Activated T-cell treated with anti-CD3 and anti-CD28 coated beads for 48 hours (primary cell): ENCODE measurements around the gene UGT3A2.

Experiments used
- DNase-seq: peaks from one replicate; pipeline ENCODE4 v3.0.0-alpha.2; 2020; ENCODE audit warnings: low read depth

Gene UGT3A2

DNA sequence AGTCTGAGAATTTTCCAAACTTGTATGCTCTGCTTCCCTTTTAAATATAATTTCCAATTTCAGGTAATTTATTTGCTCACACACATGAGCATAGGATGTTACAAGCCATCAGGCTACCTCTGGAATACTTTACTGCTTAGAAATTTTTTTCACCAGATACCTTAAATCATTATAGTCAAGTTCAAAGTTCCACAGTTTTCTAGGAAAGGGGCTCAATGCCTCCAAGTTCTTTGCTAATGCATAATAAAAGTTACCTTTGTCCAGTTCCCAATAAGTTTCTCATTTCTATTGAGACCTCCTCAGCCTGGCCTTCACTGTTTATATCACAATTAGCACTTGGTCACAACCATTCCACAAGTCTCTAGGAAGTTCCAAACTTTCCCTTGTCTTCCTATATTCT is 59.3 kb downstream of the UGT3A2 start:
- DNase-seq: no peak

DNA sequence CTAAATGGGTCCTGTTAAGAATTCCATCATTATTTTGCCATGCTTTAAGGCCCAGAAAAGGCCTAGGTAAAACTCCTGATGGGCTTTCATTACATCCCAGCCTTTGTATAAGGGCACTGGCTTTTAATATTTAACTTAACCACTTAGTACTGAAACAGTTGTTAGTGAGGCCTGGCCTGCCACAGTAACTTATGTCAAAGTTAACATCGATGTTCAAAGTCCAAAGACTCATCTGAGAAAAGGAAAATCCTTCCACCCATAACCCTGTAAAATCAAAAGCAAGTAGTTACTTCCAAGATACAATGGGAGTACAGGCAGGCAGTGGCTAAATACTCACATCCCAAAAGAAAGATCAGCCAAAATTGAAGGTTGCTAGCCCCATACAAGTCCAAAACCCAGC is 60.5 kb downstream of the UGT3A2 start:
- DNase-seq: no peak

DNA sequence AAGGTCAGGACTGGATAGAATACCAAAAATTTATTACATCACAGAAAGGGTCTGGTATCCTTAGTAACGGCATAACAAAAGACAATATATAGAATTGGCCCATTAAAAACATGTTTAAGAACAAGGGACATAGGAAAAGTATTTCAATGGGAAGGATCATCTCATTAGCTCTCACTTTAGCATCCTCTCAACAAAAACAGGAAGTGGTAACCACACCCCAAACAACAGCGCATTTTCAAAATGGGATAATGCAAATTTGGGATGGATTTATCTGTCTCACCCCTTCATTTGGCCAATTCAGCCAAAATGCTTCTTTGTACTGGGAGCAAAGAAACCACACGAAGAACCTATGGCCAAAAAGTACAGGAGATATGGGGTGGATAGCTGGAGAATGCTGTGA is 65.7 kb downstream of the UGT3A2 start:
- no peak for DNase-seq

DNA sequence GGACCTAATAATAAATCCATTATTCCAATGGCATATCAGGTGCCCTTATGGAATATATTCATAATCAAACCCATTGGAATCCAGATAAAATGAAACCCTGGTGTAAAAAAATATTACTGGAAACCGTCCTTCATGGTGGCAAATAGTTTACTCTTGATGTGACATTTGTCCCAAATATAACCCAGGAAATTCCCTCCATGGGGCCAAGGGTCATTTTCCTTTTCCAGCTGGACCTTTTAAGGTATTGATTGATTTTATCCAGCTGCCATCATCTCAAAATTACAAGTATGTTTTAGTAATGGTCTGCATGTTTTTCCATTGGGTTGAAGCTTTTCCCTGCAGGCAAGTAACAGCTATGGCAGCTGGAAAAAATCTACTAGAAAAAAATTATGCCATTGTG is 67.1 kb downstream of the UGT3A2 start:
- no peak for DNase-seq

DNA sequence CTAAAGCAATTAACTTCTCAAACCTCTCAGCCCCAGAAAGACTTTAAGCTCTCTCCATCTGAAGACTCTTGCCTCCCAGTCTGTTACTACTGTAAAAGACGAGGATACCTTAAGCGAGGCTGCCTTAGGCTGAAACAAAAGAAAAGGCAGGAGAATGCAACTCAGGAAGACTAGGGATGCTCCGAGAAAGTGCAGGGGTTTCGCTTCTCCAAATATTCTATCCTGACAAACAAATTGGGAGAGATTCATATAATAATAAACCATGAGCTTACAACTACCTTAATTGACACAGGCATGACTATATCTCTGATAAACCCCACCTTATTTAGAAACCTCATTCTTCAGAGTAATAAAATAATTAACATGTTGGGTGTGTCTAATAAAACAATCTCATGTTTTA is 70.6 kb downstream of the UGT3A2 start:
- DNase-seq: no peak

DNA sequence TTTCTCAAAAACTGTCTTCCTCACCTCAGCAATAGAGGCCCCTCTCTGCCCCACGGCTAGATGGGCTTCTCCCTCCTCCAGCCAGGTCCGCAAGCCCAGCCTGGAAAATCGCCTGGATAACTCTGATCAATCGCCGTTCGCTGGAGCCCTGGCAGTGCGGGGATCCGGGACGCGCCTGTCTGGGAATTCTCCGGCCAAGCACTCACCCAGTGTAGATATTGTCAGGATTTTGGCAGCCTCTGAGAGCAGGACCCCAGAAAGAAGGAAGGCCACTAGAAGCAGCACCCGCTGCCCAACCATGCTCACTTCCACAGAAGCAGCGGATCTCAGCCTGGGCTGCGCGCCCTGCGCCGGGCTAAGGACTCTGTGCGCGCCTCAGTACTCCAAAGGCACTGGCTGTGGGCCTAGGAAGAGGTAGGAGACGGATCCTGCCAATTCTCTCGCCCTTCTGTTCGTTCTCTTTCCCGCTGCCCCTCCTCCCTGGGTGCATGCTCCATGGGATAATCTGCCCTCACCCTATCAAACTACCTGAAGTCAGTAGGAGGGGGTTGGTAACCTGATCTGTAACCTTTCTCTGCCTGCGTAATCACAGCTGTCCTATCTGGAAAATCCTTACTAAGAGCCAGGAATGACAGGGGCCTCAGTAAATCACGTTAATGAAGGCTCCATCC is 75.6 kb downstream of the UGT3A2 start, which contains the start of gene UGT3A1:
Gene UGT3A1, minus strand, starts transcription at position 450 of the 671 bp plus-strand sequence. Its CDS starts 150 bp downstream, at position 300.
- no peak for DNase-seq

DNA sequence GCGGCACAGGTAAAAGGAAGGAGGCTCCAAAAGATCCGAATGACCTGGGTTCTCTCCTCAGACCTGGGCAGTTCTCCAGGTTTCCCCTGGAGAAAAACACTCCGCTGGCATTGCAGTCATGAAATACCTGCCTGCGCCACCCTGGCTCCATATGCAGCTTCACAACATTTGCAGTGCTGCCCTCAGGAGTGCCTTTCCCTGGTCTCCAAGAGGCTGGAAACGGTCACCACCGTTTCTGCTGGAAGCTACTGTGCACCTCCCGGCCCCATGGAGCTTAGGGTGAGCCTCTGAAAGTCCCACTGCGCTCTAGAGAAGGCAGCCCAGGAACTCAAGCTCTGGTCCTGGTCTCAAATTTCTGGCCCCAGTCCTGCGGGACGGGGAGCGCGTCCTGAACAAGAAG is 76.2 kb downstream of the UGT3A2 start:
- no peak for DNase-seq

DNA sequence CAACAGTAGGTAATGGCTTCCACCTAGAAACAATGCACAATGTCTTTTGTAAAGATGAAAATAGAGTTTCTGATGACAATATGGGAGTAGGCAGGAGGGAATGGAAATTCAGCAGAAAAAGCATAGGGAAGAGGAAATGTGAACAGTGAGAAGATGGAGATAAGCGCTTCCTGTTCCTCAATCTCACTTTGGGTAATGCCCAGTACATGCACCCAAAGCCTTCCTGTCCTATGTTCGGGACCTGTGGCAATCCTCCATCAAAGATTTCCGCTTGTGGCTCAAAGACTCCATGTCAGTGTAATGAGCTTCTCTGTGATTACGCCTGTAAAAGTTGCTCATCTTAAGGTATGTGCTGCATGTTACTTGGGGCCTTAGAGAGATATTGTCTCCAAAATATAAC is 78.2 kb downstream of the UGT3A2 start:
- no peak for DNase-seq

DNA sequence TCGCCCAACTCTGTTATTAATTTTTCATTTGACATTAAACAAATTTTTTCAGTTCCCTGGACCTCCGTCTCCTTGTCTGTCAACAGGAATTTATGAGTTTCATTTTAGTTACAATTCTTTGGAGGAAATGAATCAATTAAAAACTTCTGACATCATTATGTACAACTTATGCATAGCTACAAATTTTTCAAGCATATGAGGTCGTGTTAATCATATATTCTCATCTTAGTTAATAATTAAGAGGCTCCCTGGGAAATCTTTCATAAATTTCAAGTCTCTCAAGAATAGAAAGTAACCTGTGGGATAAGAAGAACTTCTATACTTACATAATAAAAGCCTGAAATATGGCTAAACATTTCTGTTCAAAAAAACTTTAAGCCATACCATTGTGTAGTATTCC is 78.9 kb downstream of the UGT3A2 start:
- DNase-seq: no peak
